Heart left ventricle (tissue), 16 donors: ENCODE results near the gene MDK. TPM values are rescaled to one million over a fixed set of nuclear protein-coding genes. Genes with fewer than 3 reads are reported as not detected.
"Not testable (repeated sequence)": the region's sequence is repeated elsewhere in the genome, so short reads cannot be mapped to it uniquely, and the experiment has no call there.

Experiments used
- ATAC-seq, 4 donors: fragments of 200-7000 bp; cut with Tn5 transposase; one replicate each; pipeline ENCODE4 v1.9.1; 2020 to 2022; ENCODE audit warnings: moderate library complexity in 4 of 4, mild to moderate bottlenecking in 3 of 4, moderate number of reproducible peaks in 1 of 4
- DNase-seq, 5 donors: peaks; one replicate each; pipeline ENCODE4 v3.0.0-alpha.2; 2020
- H3K27ac ChIP-seq, 12 donors: fragments of 200-600 bp; sonication (generic) in 4 of 12; one replicate each; pipeline versions ENCODE4 v1.5.0 to v1.8.0; 2016 to 2022; ENCODE audit warnings: mild to moderate bottlenecking in 2 of 12
- H3K27me3 ChIP-seq, 9 donors: fragments of 200-600 bp; sonication (generic) in 2 of 9; one replicate each; pipeline versions ENCODE4 v1.5.1 to v1.8.0; 2016 to 2022; ENCODE audit warnings: mild to moderate bottlenecking in 3 of 9
- H3K36me3 ChIP-seq, 9 donors: fragments of 200-600 bp; sonication (generic) in 2 of 9; one replicate each; pipeline versions ENCODE4 v1.5.0 to v1.8.0; 2018 to 2022; ENCODE audit warnings: mild to moderate bottlenecking in 2 of 9
- H3K4me1 ChIP-seq, 12 donors: fragments of 200-600 bp; sonication (generic) in 4 of 12; one replicate each; pipeline versions ENCODE4 v1.5.0 to v1.8.0; 2016 to 2022; ENCODE audit warnings: mild to moderate bottlenecking in 3 of 12
- H3K4me3 ChIP-seq, 12 donors: fragments of 200-600 bp; sonication (generic) in 4 of 12; one replicate each; pipeline versions ENCODE4 v1.5.0 to v1.8.0; 2017 to 2022; ENCODE audit warnings: mild to moderate bottlenecking in 9 of 12, moderate library complexity in 4 of 12
- H3K9me3 ChIP-seq, 12 donors: fragments of 200-600 bp; sonication (generic) in 4 of 12; one replicate each; pipeline versions ENCODE4 v1.5.0 to v1.8.0; 2016 to 2022; ENCODE audit warnings: mild to moderate bottlenecking in 1 of 12
- POLR2A ChIP-seq, 2 donors: fragments of 450-650 bp; IDR thresholded peaks; one replicate each; pipeline ENCODE4 v1.6.1; 2017; ENCODE audit warnings: antibody characterized with exemption in 2 of 2, mild to moderate bottlenecking in 2 of 2, moderate library complexity in 2 of 2
- WGBS, 4 donors: extraction: QIAGEN DNeasy Blood & Tissue Kit in 2 of 4; methylation state at CpG; one replicate each; pipeline versions ENCODE4 v1.1.5 to v1.1.7; 2013 to 2018; 5-methylcytosine and 5-hydroxymethylcytosine counted together
- intact Hi-C, 10 donors: fragments of 100-400 bp; cut with DNase I; formaldehyde crosslinking; loops; one replicate each; pipeline versions ENCODE4 v1.11.1 to v1.14.2; 2022
- polyA plus RNA-seq, 2 donors: library from polyadenylated mRNA; stranded (reverse); fragments of 200-250 nt; gene quantifications; one replicate each; pipeline ENCODE4 v1.2.3, GENCODE V29; 2013
- total RNA-seq, 9 donors: library from RNA; depleted of rRNA in 2 of 9; stranded (reverse); fragments of >200 nt in 2 of 9; fragmentation: NEBNext Ultra II Directional in 3 of 9; extraction: Animal tissue kit (Norgen Biotek cat#: 25700) in 3 of 9; gene quantifications; one replicate each; pipeline versions ENCODE4 v1.1.0 to v1.2.4, GENCODE V29; 2016 to 2023
- TF ChIP-seq, protein P1 (sequence below), 12 donors: fragments of 200-600 bp; sonication (generic) in 4 of 12; IDR thresholded peaks; one replicate each; pipeline versions ENCODE4 v1.5.0 to v1.8.0; 2018 to 2022; ENCODE audit warnings: antibody characterized with exemption in 12 of 12, mild to moderate bottlenecking in 5 of 12
- donor health status: ischemic (EF 13 %, LVEDD 7.1; RV severe dilation, severe dysfunction).
- donor health status: healthy with polysubstance abuse.
- donor health status: DM: no; HTN: yes; CAD: no.
- donor health status: DM: no; HTN: no; CAD: no.
- donor health status: ischemic (EF 25% LVEDD 6.9; RV normal size, moderate dysfunction).
- donor health status: ischemic (EF 25% LVEDD 5.7; RV mildly dilated, moderate dysfunction).
- donor health status: healthy.
- donor health status: DM: yes; HTN: yes; CAD: no.
- donor health status: ischemic (EF 35%, LVEDD 5.7; RV mildly dilated, moderate dysfunction).
- donor health status: nonischemic (EF 11% LVEDD 7.7; RV severe dilation, severe dysfunction).
- donor health status: DM: yes; HTN: yes; CAD: no.
- donor health status: PGD.
- donor health status: ischemic (EF 29% LVEDD 5.4; RV normal size, mild dysfunction).
- donor health status: nonischemic (EF 23%, LVEDD 6.1; RV moderate dilation, normal function).

MDK gene
- total and polyA plus RNA-seq, 11 donors, result 1.9 to 26.5 (median 5.4) TPM

- ATAC-seq (peak; percentile 27 to 59 (median 36)), DNase-seq (peak; percentile 68 to 87 (median 74))
- Histone ChIP-seq H3K36me3 (peaks cover 0 to 79% (median 44%) of the 10 kb centered on the region in 9 donors), H3K4me1 (peaks cover 10 to 55% (median 42%) of the 10 kb centered on the region in 12 donors), H3K27me3 (no peaks in the 10 kb centered on the region), H3K27ac (peak overlapping the region in 5 of 12 donors; percentile 0 to 46 (median 24)), H3K9me3 (no peaks in the 10 kb centered on the region), H3K4me3 (peak overlapping the region in 1 of 12 donors; percentile 7)
- WGBS, 4 donors, result 22 to 27% (median 24%) methylated on average over 6 to 32 of the region's 32 CpGs
- TF ChIP-seq POLR2A (IDR thresholded peaks at IDR 0.05), result no peak
- TF ChIP-seq, protein P1, sequence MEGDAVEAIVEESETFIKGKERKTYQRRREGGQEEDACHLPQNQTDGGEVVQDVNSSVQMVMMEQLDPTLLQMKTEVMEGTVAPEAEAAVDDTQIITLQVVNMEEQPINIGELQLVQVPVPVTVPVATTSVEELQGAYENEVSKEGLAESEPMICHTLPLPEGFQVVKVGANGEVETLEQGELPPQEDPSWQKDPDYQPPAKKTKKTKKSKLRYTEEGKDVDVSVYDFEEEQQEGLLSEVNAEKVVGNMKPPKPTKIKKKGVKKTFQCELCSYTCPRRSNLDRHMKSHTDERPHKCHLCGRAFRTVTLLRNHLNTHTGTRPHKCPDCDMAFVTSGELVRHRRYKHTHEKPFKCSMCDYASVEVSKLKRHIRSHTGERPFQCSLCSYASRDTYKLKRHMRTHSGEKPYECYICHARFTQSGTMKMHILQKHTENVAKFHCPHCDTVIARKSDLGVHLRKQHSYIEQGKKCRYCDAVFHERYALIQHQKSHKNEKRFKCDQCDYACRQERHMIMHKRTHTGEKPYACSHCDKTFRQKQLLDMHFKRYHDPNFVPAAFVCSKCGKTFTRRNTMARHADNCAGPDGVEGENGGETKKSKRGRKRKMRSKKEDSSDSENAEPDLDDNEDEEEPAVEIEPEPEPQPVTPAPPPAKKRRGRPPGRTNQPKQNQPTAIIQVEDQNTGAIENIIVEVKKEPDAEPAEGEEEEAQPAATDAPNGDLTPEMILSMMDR (IDR thresholded peaks at IDR 0.05), result peak; percentile 88 to 96 (median 92)
- intact Hi-C loops, result loop anchor here in 3 of 10 donors (2.0 to 5.0 kb wide), 3 partner anchors 15 to 130 kb away; no protein-coding TSS in a partner anchor
These were observed 14.1 kb upstream of the MDK start for GRCh38 chr11:46367244-46367915.

GRCh38 chr11:46367916-46368267, 13.6 kb upstream of the MDK start:
- Histone ChIP-seq H3K36me3 (peaks cover 0 to 84% (median 49%) of the 10 kb centered on the region in 9 donors), H3K4me3 (no peak overlapping the region), H3K27me3 (no peaks in the 10 kb centered on the region), H3K27ac (peak overlapping the region in 2 of 12 donors; percentile 9 to 46), H3K4me1 (peaks cover 4 to 50% (median 37%) of the 10 kb centered on the region in 12 donors), H3K9me3 (no peaks in the 10 kb centered on the region)
- WGBS, 4 donors, result 62 to 84% (median 80%) methylated on average over 11 to 12 of the region's 12 CpGs
- intact Hi-C loops, result loop anchor here in 3 of 10 donors (2.0 to 5.0 kb wide), 3 partner anchors 15 to 131 kb away; no protein-coding TSS in a partner anchor
- ATAC-seq (no peak), DNase-seq (no peak)
- TF ChIP-seq, protein P1 (IDR thresholded peaks at IDR 0.05), result peak in 5 of 12 donors; percentile 3 to 38 (median 12)
- no peak for TF ChIP-seq POLR2A (IDR thresholded peaks at IDR 0.05)

DNA sequence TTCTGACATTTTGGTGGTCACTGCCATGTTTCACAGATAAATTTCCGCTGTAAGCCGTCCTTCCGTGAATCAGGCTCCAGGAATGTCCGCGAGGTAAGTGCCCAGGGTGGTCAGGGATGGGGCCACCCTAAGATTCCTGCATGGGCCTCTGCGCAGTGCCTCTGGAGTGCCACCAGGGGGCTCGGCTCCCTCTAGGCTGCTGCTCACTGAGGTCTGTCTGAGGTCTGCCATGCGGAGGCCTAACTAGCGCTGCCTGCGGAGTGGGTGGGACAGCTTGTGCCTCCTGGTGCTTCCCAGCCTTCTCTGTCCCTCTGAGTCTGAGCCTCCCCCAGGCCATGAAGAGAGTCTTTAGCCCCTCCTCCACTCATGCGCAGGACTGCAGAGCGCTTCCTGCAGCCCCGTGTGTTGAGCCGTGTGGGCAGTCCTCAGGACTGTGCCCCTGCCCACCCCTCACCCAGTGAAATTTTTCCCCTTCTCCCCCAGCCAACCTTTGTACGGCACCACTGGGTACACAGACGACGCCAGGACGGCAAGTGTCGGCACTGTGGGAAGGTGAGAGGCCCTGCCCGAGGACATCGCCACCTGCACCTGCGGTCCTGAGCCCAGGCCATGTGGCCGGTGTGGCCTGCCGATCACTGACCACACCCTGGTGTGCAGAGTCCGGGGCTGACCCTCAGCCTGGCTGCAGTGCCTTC, 11.9 kb upstream of the MDK start:
- H3K4me1 ChIP-seq, result peaks cover 0 to 32% (median 21%) of the 10 kb centered on the region in 12 donors
- no peak overlapping the region for H3K27ac ChIP-seq
- intact Hi-C loops, result loop anchor here in 2 of 10 donors (5.0 kb wide), 2 partner anchors 52 to 132 kb away; no protein-coding TSS in a partner anchor
- TF ChIP-seq POLR2A (IDR thresholded peaks at IDR 0.05), result no peak
- TF ChIP-seq, protein P1 (IDR thresholded peaks at IDR 0.05), result peak; percentile 66 to 88 (median 78)
- no peaks in the 10 kb centered on the region for H3K9me3 ChIP-seq
- H3K4me3 ChIP-seq, result no peak overlapping the region
- 71 to 73% (median 72%) methylated on average over 22 to 25 of the region's 25 CpGs for WGBS, 4 donors
- H3K27me3 ChIP-seq, result no peaks in the 10 kb centered on the region
- ATAC-seq (peak; percentile 39 to 55 (median 52)), DNase-seq (peak in 3 of 5 donors; percentile 55 to 74 (median 62))
- H3K36me3 ChIP-seq, result peaks cover 0 to 90% (median 65%) of the 10 kb centered on the region in 9 donors

DNA sequence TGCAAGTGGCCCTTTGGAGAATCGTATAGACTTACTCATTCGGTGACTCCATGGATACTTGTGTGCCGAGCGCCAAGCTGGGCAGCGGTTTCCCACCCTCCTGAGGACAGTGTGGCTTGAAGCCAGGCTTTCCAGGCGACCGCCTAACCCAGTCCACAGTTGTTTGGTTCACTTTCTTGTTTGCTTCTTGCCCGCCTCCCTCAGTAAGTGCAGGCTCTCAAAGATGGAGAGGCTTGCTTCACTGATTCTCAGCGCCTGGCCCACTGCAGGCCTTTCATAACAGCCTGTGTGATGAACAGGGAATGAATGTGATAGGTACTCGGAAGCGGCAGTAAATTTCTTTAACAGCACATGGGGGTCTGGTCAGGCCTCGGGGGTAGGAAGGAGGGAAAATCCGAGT, 11.2 kb upstream of the MDK start:
- Histone ChIP-seq H3K36me3 (peaks cover 0 to 91% (median 72%) of the 10 kb centered on the region in 9 donors), H3K4me1 (peaks cover 0 to 26% (median 16%) of the 10 kb centered on the region in 12 donors), H3K27ac (no peak overlapping the region), H3K4me3 (no peak overlapping the region), H3K27me3 (no peaks in the 10 kb centered on the region), H3K9me3 (no peaks in the 10 kb centered on the region)
- DNase-seq (no peak), ATAC-seq (no peak)
- intact Hi-C loops, result no loop called here
- no peak for TF ChIP-seq POLR2A (IDR thresholded peaks at IDR 0.05)
- TF ChIP-seq, protein P1 (IDR thresholded peaks at IDR 0.05), result no peak
- 89 to 96% (median 90%) methylated on average over 12 to 13 of the region's 13 CpGs for WGBS, 4 donors

GRCh38 chr11:46371262-46371661, 10.2 kb upstream of the MDK start:
- H3K9me3 ChIP-seq, intact Hi-C loops, ATAC-seq, H3K4me3 ChIP-seq, H3K27ac ChIP-seq, H3K27me3 ChIP-seq: not testable (repeated sequence)
- Histone ChIP-seq H3K36me3 (peaks cover 0 to 95% (median 82%) of the 10 kb centered on the region in 9 donors), H3K4me1 (peaks cover 0 to 21% (median 14%) of the 10 kb centered on the region in 12 donors)
- 96 to 100% (median 97%) methylated on average over 10 to 19 of the region's 19 CpGs for WGBS, 4 donors
- peak in 1 of 5 donors; percentile 15 for DNase-seq
